GM18867 (cell line): ENCODE results near the gene NDFIP1.
A peak's percentile ranks its signal among the peaks of the same experiment; 100 is the strongest.

Experiments
- ATAC-seq: cut with Tn5 transposase; IDR thresholded peaks from one replicate; pipeline ENCODE4 v1.9.1; 2021; ENCODE audit warnings: mild to moderate bottlenecking, moderate library complexity; ENCODE audit not compliant: unreplicated experiment

The NDFIP1 gene

DNA sequence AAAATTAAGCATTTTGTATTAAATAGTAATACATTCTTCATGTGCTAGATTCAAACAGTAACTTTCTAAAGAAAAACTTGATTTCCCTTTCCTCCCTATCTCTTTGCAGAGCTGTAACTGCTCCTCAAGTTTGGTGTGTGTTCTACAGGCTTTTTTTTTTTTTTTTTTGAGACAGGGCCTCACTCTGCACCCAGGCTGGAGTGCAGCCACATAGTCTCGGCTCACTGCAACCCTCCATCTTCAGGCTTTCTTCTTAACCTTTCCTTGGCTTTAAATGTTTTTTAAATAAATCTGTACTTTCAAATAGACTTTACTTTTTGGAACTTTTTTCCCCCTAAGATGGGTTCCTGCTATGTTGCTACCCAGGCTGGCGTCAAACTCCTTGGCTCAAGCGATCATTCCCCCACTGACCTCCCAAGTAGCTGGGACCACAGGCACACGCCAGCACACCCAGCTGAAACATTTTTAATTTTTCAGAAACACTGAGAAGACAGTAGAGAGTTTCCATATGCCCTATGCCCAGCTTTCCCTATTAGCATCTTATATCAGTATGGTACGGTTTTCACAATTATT is 9.1 kb downstream of the NDFIP1 start:
- ATAC-seq = no peak

- ATAC-seq = no peak
Observed at GRCh38 chr5:142118155-142118686, 9.6 kb downstream of the NDFIP1 start.

DNA sequence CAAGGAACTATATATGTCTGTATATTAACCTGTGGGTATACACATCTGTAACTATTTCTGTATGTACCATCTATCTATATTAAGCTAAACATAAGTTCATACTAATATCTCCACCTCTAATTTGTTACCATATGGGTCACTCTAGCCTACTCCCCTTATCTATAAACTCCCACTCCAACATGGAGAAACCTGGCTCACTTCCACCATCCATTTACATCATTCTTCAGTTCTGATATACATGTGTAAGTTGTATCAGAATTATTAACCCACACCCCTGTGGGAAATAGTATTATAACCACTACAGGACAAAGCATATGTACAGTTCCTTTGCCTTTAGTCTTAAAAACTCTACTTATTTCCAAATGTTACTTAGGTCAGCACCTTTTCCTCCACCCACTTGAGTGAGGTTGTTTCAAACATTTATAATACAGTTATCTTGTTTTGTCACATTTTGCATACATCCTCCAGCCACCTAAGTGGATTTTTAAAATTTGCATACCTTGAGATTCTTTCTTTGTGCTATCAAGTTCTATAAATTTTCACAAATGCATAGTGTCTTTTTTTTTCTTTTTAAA is 10.6 kb downstream of the NDFIP1 start:
- ATAC-seq = no peak

GRCh38 chr5:142120247-142120935 is 11.8 kb downstream of the NDFIP1 start:
- no peak for ATAC-seq

- no peak for ATAC-seq
Observed at GRCh38 chr5:142122121-142122520, 13.5 kb downstream of the NDFIP1 start.

GRCh38 chr5:142125378-142125777 is 16.8 kb downstream of the NDFIP1 start:
- ATAC-seq = no peak

DNA sequence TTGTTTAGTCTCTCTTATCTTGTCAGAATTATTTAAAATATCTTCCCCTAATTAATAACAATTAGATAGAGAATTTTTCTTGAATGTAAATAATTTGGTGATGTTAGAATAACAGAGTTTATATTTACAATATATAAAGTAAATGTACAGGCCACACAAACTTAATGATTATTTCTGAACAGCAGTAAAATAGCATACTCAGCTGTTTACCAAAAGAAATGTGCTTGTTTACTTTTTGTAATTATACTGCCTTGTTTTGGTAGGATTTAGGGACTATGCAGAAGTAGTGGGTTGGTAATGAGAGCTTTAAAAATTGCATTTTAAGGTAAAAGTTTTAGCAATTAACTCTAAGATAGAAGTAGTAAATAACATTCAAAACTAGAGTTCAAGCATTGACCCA is 17.4 kb downstream of the NDFIP1 start:
- no peak for ATAC-seq

DNA sequence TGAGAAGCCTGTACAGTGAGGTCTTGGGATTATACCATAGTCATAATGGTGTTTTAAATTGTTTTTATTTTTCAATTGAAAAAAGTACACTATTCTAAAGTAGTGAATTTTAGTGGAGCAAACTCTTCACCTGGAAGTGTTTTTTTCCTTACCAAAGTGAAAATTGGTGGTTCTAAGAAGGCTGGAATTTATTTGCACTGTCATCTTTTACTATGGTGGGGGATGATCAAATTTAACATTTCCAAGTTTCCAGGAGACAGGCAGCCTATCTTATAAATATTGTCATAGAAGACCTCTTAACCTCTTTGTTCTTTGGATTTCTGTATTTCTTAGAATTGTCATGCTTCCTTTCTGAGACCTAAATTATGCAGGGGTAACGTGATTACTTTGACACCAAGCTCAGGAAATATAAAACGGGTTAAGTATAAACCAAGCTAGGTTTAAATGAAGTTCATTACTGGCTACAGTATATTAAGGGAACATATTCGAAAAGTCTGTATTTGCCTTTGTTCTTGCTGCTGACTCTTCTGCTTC is 20.2 kb downstream of the NDFIP1 start:
- ATAC-seq = no peak

GRCh38 chr5:142129446-142130066 is 21.0 kb downstream of the NDFIP1 start:
- no peak for ATAC-seq

DNA sequence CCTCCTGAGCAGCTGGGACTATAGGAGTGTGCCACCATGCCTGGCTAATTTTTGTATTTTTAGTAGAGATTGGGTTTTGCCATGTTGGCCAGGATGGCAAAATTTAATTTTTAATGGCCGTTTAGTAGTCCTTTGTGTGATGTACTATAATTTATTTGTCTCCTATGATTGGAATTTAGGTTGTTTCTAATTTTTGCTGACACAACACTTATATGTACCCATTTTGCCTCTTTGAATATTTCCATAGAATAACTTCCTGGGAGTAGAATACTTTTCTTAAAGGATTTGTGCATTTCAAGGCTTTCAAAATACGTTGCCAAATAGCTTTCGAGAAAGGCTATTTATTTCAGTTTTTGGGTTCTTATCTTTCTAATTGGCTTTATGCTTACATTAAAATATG is 22.8 kb downstream of the NDFIP1 start:
- ATAC-seq = no peak

- no peak for ATAC-seq
Observed at GRCh38 chr5:142132916-142133315, 24.3 kb downstream of the NDFIP1 start.

GRCh38 chr5:142133330-142134206 is 25.0 kb downstream of the NDFIP1 start:
- no peak for ATAC-seq

- no peak for ATAC-seq
Observed at GRCh38 chr5:142134331-142135010, 25.9 kb downstream of the NDFIP1 start.

GRCh38 chr5:142141463-142141862 is 32.9 kb downstream of the NDFIP1 start:
- no peak for ATAC-seq

GRCh38 chr5:142143878-142144277 is 35.3 kb downstream of the NDFIP1 start:
- no peak for ATAC-seq

DNA sequence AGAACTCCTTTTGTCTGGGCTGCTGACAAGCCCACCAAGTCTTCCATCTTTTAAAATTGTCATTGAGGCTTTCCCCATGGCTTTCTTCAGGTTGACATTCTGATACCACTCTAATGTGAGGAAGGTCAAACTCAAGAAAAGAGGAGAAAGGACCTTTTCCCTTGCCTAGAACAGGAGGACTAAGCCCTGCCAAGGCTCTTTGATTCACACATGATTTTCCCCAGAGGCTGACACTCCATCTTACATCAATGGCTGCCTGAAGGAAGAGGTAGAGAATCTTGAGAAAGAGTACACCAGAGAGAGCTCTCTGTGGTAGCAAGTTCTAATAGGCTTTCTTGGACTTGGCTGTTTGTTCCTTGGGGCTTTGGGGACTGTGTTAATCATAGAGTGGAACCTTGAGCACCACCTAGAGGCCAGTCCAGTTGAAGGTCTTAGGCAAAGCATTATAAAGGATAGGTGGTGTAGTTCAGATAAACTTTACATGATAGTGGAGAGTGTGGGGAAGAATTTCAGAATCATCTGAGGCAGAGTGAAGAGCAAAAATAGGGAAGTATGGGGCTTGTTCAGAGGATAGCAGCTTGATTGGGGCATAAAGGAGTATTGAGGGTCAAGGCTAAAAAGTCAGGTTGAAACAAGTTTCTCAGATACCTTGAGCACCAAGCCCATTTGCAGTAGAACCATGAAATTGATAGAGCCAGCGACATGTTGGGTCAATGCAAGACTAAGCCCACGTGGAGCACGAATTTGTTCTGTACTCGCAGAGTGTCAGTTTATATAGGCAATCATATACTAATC is 36.7 kb downstream of the NDFIP1 start:
- ATAC-seq = peak; percentile 88

DNA sequence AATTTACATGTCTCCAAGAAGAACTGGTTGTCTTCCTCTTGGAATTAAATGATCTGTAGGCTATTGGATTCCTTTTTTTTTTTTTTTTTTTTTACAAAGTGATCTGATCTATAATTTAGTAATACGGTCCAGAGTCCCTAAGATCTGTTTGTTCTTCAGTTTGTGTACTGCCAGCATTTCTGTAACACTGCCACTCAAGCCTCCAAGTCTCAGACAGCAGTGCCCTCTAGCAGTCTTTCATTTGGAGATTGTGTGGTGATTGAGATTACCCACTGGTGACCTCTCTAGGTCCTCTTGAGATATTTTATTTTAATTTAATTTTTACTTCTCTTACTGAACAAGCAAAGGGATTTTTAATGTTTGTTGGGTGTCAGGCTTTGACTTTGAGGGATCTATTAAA is 40.8 kb downstream of the NDFIP1 start:
- no peak for ATAC-seq

- no peak for ATAC-seq
Observed at GRCh38 chr5:142150431-142150830, 41.9 kb downstream of the NDFIP1 start.
